Activated naive CD8-positive, alpha-beta T cell treated with anti-CD3 and anti-CD28 coated beads, Interleukin-2, amount 50 U/mL, for 16 hours (primary cell): ENCODE data around the gene CT45A5.
"Not testable (repeated sequence)": the region's sequence is repeated elsewhere in the genome, so short reads cannot be mapped to it uniquely, and the experiment has no call there.

Source experiments
- DNase-seq: peaks from one replicate; pipeline ENCODE4 v3.0.0-alpha.2; 2020; ENCODE audit warnings: low read depth, low spot score

Gene CT45A5, protein sequence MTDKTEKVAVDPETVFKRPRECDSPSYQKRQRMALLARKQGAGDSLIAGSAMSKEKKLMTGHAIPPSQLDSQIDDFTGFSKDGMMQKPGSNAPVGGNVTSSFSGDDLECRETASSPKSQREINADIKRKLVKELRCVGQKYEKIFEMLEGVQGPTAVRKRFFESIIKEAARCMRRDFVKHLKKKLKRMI

DNA sequence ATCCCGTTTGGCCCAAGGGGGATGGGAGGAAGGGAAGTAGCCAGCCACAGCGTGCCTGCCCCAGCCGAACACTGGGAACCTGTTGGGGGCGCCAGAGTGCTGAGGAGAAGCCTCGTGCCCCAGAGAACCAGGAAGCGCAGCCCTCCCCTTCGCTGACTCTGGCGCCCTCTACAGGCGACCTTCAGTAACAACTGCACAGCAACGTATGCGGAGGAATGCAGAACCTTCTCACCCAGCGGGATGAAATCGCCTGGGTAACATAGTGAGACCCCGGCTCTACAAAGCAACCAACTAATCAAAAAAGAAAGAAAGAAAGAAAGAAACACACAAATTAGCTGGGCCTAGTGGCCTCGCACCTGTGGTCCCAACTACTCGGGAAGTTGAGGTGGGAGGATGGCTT, at the start of gene CT45A5:
Gene CT45A5, minus strand, starts transcription at position 101 of the 400 bp plus-strand sequence. CDS start 3,774 bp downstream, outside the sequence.
- DNase-seq = not testable (repeated sequence)

DNA sequence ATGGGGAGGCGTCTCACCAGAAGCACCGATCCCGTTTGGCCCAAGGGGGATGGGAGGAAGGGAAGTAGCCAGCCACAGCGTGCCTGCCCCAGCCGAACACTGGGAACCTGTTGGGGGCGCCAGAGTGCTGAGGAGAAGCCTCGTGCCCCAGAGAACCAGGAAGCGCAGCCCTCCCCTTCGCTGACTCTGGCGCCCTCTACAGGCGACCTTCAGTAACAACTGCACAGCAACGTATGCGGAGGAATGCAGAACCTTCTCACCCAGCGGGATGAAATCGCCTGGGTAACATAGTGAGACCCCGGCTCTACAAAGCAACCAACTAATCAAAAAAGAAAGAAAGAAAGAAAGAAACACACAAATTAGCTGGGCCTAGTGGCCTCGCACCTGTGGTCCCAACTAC, 34.6 kb upstream of the CT45A5 start, which contains the start of gene CT45A2:
Gene CT45A2, minus strand, starts transcription at position 101 of the 400 bp plus-strand sequence. CDS start 3,747 bp downstream, outside the sequence.
- not testable (repeated sequence) for DNase-seq

DNA sequence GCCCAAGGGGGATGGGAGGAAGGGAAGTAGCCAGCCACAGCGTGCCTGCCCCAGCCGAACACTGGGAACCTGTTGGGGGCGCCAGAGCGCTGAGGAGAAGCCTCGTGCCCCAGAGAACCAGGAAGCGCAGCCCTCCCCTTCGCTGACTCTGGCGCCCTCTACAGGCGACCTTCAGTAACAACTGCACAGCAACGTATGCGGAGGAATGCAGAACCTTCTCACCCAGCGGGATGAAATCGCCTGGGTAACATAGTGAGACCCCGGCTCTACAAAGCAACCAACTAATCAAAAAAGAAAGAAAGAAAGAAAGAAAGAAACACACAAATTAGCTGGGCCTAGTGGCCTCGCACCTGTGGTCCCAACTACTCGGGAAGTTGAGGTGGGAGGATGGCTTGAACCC, 17.4 kb upstream of the CT45A5 start, which contains the start of gene CT45A6:
Gene CT45A6, minus strand, starts transcription at position 101 of the 400 bp plus-strand sequence. CDS start 3,794 bp downstream, outside the sequence.
- DNase-seq = not testable (repeated sequence)

DNA sequence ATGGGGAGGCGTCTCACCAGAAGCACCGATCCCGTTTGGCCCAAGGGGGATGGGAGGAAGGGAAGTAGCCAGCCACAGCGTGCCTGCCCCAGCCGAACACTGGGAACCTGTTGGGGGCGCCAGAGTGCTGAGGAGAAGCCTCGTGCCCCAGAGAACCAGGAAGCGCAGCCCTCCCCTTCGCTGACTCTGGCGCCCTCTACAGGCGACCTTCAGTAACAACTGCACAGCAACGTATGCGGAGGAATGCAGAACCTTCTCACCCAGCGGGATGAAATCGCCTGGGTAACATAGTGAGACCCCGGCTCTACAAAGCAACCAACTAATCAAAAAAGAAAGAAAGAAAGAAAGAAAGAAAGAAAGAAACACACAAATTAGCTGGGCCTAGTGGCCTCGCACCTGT, 17.2 kb downstream of the CT45A5 start, which contains the start of gene CT45A3:
Gene CT45A3, minus strand, starts transcription at position 101 of the 400 bp plus-strand sequence. CDS start 3,747 bp downstream, outside the sequence.
- DNase-seq = not testable (repeated sequence)

DNA sequence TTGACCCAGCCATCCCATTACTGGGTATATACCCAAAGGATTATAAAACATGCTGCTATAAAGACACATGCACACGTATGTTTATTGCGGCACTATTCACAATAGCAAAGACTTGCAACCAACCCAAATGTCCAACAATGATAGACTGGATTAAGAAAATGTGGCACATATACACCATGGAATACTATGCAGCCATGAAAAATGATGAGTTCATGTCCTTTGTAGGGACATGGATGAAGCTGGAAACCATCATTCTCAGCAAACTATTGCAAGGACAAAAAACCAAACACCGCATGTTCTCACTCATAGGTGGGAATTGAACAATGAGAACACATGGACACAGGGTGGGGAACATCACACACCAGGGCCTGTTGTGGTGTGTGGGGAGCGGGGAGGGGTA, 40.6 kb downstream of the CT45A5 start:
- DNase-seq = not testable (repeated sequence)

DNA sequence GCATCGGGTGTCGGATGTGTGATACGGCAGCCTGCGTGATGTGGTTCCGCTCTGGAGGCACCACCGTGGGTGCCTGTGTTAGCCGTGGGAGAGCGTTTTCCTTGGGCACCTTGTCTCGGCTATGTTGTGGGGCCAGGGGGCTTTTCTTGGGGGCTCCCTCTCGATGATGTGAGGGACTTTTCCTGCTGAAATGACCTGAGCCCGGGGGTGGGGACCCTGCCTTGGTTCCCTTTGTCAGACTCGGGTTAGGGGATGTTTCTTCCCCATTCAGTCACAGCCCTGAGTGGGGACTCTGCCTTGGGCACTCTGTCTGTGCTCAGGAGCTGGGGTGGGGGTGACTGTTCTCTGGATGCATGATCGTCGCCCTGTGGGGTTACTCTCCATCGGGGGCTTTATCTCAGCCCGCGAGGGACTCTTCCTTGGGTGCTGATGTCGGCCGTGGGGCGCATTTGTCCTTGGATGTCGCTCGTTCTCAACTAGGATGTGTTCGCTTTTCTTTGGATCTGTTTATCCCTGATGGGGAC, 44.0 kb downstream of the CT45A5 start:
- DNase-seq = no peak

DNA sequence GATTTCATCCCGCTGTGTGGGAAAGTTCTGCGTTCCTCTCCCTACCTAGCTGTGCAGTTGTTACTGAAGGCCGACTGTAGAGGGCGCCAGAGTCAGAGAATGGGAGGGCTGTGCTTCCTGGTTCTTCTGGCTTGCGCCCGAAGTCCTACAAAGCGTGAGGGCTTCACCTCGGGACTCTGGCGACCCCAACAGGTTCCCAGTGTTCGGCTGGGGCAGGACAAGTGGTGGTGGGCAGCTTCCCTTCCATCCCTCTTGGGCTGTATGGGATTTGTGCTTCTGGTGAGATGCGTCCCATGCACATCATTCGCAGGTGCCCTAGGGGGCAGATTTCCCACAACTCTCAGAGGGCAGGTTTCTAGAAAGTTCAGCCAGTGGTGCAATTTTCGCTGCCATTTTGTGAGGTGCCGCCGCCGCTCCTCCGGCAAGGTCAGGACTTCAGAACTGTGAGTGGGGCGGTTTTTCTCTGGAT, 44.6 kb downstream of the CT45A5 start:
- DNase-seq = no peak

DNA sequence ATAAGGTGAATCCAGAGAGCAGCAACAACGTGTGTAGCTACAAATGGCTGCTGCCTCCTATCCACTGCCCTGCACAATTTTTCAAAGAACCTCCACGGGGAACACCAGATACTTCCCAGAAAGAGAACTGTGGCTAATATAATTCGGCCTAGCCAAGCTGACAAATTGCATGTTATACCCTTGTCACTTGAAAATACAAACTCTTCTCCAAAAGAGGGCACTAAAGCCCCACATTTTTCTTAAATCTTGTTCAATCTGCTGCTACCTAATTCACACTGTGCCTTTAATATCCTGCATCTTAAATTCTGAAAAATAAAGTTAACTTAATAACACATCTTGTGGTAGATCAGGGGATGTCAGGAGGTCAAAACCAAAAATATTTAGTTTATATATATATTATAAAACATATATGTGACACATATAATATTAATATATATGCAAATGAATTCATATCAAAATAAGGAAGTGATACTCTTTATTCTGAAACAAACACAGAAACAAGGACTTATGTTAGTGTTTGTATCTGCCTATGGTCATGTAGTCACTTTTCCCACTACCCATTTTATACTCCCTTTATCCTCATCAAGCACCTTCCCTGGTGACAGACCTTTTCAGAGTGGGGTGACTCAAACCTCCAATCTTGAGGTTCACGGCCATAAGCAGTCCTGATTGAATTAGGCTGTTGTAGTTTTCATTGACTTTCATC, 47.8 kb downstream of the CT45A5 start:
- no peak for DNase-seq

DNA sequence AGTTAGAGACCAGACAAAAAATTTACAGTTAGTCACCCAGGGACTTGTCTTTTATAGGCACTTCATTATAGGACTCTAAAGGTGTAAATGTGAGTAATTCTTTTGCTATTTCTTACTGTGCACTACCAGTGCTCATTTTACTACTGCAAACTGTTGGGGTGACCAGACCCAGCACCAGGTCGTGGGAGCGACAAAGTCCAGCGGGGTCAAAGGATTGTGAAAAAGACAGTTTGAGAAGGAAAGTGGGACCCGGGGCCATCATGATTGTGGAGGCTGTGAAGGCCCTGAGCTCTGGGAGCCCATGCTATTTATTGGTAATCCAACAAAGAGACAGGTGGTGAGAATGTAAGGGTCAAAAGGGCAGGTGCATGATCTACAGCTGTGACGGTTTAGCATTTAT, 50.6 kb downstream of the CT45A5 start:
- DNase-seq = not testable (repeated sequence)
